22Rv1 (cell line): Measurements from ENCODE around the gene KLK5.

Experiments used
- H3K27ac ChIP-seq: fragments of 450-650 bp; 2 replicates; pipeline ENCODE4 v1.5.1; 2017
- ZFX ChIP-seq: fragments of 450-650 bp; IDR thresholded peaks from 2 replicates; pipeline ENCODE4 v1.6.1; 2017; ENCODE audit warnings: antibody characterized with exemption, borderline replicate concordance
- TF ChIP-seq, protein P1 (sequence below): fragments of 450-650 bp; IDR thresholded peaks from 2 replicates; pipeline ENCODE4 v1.5.1; 2017; ENCODE audit warnings: mild to moderate bottlenecking

KLK5 gene

DNA sequence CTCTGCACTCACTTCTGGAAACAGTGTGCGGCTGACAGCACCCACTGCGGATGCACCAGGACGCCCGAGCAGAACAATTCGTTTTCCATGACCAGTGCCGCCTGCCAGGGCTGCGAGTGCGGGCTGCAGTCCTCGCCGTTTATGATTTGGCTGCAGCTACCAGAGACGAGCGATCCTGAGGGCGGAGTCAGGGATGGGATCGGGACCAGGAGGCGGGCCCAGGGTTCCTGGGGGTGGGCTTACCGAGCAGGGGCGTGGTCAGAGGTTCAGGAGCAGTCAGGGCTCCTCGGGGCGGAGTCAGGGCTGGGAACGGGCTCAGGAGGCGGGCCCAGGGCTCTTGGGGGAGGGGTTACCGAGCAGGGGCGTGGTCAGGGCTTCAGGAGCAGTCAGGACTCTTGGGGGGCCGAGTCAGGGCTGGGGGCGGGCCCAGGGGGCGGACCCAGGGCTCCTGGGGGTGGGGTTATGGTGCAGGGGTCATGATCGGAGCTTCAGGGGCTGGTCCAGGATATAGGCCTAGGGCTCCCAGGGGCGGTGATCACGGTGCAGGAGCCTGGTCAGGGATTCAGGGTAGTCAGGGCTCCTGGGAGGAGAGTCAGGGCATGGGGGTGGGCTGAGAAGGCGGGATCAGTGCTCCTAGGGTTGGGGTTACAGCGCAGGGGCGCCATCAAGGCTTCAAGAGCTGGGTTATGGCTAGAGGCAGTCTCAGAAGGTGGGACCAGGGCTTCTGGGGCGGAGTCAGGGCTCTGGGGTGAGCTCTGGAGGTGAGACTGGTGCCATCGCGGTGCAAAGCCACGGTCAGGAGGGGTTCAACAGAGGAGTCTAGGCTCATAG is 43.4 kb downstream of the KLK5 start:
- peak overlapping the region; percentile 88 for H3K27ac ChIP-seq
- TF ChIP-seq ZFX: no peak
- TF ChIP-seq, protein P1, sequence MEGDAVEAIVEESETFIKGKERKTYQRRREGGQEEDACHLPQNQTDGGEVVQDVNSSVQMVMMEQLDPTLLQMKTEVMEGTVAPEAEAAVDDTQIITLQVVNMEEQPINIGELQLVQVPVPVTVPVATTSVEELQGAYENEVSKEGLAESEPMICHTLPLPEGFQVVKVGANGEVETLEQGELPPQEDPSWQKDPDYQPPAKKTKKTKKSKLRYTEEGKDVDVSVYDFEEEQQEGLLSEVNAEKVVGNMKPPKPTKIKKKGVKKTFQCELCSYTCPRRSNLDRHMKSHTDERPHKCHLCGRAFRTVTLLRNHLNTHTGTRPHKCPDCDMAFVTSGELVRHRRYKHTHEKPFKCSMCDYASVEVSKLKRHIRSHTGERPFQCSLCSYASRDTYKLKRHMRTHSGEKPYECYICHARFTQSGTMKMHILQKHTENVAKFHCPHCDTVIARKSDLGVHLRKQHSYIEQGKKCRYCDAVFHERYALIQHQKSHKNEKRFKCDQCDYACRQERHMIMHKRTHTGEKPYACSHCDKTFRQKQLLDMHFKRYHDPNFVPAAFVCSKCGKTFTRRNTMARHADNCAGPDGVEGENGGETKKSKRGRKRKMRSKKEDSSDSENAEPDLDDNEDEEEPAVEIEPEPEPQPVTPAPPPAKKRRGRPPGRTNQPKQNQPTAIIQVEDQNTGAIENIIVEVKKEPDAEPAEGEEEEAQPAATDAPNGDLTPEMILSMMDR: no peak

DNA sequence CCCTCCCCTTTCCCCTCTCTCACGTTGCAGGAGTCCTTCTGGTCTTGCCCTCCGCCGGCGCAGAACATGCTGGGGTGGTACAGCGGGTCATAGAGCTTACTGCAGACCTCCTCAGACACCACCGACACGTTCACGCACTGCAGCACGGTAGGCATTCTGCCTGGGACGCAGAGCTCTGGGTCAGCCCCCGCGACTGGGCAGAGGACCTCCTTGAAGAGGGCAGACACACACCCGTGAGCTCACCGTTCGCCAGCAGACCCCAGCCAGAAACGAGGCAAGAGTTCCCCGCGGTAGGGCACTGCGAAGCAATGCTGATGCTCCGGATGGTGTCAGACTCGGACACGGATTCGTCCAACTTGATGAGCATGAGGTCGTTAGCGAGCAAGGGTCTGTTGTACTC is 44.5 kb downstream of the KLK5 start:
- H3K27ac ChIP-seq: peak overlapping the region; percentile 88
- TF ChIP-seq, protein P1: no peak
- TF ChIP-seq ZFX: no peak

DNA sequence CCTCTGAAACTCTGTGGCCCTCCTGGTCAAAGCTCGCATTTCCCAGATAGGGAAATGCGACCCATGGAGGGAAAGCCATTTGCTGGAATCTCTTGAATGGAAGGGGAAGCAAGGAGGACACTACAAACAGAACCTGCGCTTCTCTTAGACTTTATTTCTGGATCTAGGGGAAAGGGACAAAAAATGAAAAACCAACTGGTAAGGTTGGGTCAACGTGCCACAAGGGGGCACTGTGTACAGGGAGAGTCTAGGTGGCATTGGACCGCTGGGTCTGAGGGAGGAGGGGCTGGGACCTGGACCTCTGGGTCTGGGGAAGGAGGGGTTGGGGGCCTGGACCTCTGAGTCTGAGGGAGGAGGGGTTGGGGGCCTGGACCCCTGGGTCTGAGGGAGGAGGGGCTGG is 46.6 kb downstream of the KLK5 start:
- TF ChIP-seq ZFX: no peak
- TF ChIP-seq, protein P1: peak; percentile 73
- H3K27ac ChIP-seq: peak overlapping the region; percentile 99

DNA sequence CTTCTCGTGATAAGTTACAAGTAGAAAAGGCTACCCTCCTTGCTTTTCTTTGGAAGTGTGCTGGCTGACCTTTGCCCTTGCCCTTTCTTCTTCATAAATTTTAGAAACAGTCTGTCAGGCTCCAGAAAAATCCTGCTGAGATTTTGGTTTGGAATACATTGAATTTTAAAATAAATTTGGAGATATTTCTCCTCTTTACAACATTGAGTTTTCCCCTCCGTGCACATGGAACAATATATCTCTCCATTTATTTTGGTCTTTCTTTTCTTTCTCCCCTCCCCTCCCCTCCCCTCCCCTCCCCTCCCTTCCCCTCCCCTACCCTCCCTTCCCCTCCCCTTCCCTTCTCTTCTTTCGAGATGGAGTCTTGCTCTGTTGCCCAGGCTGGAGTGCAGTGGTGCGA is 50.2 kb downstream of the KLK5 start:
- TF ChIP-seq, protein P1: no peak
- TF ChIP-seq ZFX: no peak

DNA sequence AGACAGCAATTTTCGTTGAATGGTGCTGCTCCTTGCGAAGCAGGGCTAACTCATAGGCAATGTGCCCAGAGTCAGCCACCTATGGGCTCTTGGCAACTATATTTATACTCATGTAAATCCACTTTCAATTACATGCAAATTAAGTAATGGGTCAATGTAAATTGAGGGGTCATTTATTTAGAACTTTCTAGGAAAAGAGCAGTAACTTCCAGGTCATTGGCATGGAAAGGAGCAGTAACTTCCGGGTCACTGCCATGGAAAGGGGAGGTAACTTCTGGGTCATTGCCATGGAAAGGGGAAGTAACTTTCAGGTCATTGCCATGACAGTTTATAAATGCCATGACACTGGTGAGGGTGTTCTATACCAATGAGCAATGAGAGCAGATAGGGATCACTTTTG is 53.3 kb downstream of the KLK5 start:
- no peak for TF ChIP-seq ZFX
- TF ChIP-seq, protein P1: no peak
- peak overlapping the region; percentile 99 for H3K27ac ChIP-seq

More for the DNA sequence above, 50.2 kb downstream of the KLK5 start:
- H3K27ac ChIP-seq: peak overlapping the region; percentile 99

DNA sequence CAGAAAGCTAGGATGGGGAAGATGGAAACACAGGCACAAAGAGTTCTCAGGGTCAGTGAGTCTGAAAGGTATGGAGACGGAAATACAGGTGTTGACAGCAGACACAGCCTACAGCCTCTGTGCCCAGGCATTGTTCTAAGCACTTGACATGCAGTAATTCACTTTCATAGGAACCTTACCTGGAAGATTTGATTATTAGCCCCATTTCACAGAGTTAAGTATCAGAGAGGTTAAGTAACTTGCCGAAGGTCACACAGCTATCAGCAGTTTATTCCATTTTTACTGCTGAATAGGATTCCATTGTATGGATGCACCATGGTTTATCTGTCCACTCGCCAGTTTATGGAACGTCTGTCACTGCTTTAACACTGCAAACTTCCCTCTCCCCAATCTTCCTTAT is 54.8 kb downstream of the KLK5 start:
- H3K27ac ChIP-seq: peak overlapping the region; percentile 99
- TF ChIP-seq, protein P1: no peak
- TF ChIP-seq ZFX: no peak

DNA sequence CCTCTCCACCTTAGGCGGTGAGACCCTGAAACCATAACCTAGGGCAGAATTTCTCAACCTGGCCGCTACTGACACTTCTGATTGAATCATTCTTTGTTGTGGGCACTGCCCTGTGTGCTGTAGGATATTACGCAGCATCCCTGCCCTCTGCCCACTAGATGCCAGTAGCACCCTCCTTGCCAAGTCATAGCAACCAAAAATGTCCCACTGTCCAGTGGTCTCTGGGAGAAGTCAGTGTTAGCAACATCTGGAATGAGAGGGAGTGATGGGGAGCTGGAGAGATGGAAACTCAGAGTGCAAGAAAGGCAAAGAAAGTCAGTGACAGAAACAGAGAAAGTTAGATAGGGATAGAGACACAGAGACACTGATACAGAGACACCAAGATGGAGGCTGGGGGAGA is 55.2 kb downstream of the KLK5 start:
- TF ChIP-seq, protein P1: peak; percentile 45
- TF ChIP-seq ZFX: no peak
- H3K27ac ChIP-seq: peak overlapping the region; percentile 99
